ENCODE data around the gene GPD1L. TPM values are rescaled to one million over a fixed set of nuclear protein-coding genes. Genes with fewer than 3 reads are reported as not detected.
"Not testable (repeated sequence)": the region's sequence is repeated elsewhere in the genome, so short reads cannot be mapped to it uniquely, and the experiment has no call there.

The GPD1L gene
- 46.7 TPM for total RNA-seq (ENCODE audit: insufficient read depth, low replicate concordance)

- DNase-seq (ENCODE audit: low spot score), result peak; percentile 98
Measured at GRCh38 chr3:32106132-32106928, at the start of gene GPD1L. Gene GPD1L (plus strand): TSS chr3:32106620. CDS start chr3:32106712, 92 bp downstream.

GRCh38 chr3:32058465-32058864, 48.0 kb upstream of the GPD1L start:
- not testable (repeated sequence) for DNase-seq (ENCODE audit: low spot score)

GRCh38 chr3:32062950-32063582, 43.4 kb upstream of the GPD1L start:
- no peak for DNase-seq (ENCODE audit: low spot score)

- DNase-seq (ENCODE audit: low spot score), result no peak
Measured at GRCh38 chr3:32066686-32067085, 39.7 kb upstream of the GPD1L start.

GRCh38 chr3:32074194-32074593, 32.2 kb upstream of the GPD1L start:
- DNase-seq (ENCODE audit: low spot score), result not testable (repeated sequence)

- no peak for DNase-seq (ENCODE audit: low spot score)
Measured at GRCh38 chr3:32076566-32076965, 29.9 kb upstream of the GPD1L start.

- peak; percentile 36 for DNase-seq (ENCODE audit: low spot score)
Measured at GRCh38 chr3:32077260-32078084, 28.9 kb upstream of the GPD1L start.

- DNase-seq (ENCODE audit: low spot score), result no peak
Measured at GRCh38 chr3:32078085-32078634, 28.3 kb upstream of the GPD1L start.

GRCh38 chr3:32078864-32079263, 27.6 kb upstream of the GPD1L start:
- DNase-seq (ENCODE audit: low spot score), result no peak

GRCh38 chr3:32082721-32083120, 23.7 kb upstream of the GPD1L start:
- DNase-seq (ENCODE audit: low spot score), result peak; percentile 74

GRCh38 chr3:32083702-32084270, 22.6 kb upstream of the GPD1L start:
- no peak for DNase-seq (ENCODE audit: low spot score)

GRCh38 chr3:32084870-32085269, 21.6 kb upstream of the GPD1L start:
- DNase-seq (ENCODE audit: low spot score), result no peak

GRCh38 chr3:32086464-32086863, 20.0 kb upstream of the GPD1L start:
- no peak for DNase-seq (ENCODE audit: low spot score)

GRCh38 chr3:32089476-32089875, 16.9 kb upstream of the GPD1L start:
- no peak for DNase-seq (ENCODE audit: low spot score)

GRCh38 chr3:32093204-32093603, 13.2 kb upstream of the GPD1L start:
- no peak for DNase-seq (ENCODE audit: low spot score)

- DNase-seq (ENCODE audit: low spot score), result no peak
Measured at GRCh38 chr3:32095431-32095830, 11.0 kb upstream of the GPD1L start.

- no peak for DNase-seq (ENCODE audit: low spot score)
Measured at GRCh38 chr3:32097768-32098167, 8.7 kb upstream of the GPD1L start.

- no peak for DNase-seq (ENCODE audit: low spot score)
Measured at GRCh38 chr3:32098528-32098927, 7.9 kb upstream of the GPD1L start.

- no peak for DNase-seq (ENCODE audit: low spot score)
Measured at GRCh38 chr3:32100465-32100864, 6.0 kb upstream of the GPD1L start.

- no peak for DNase-seq (ENCODE audit: low spot score)
Measured at GRCh38 chr3:32102289-32102688, 4.1 kb upstream of the GPD1L start.

GRCh38 chr3:32104492-32104891, 1.9 kb upstream of the GPD1L start:
- DNase-seq (ENCODE audit: low spot score), result no peak
